ENCODE measurements around the gene CHID1. TPM values are rescaled to one million over a fixed set of nuclear protein-coding genes. Genes with fewer than 3 reads are reported as not detected.

The CHID1 gene
- total RNA-seq, 4 donors from 2014 or later: 75.0 to 144 (median 93.8) TPM

GRCh38 chr11:883527-883926 is 27.1 kb downstream of the CHID1 start:
- no peak overlapping the region for H3K4me3 ChIP-seq (replicated peaks in 1 of 3)
- H3K27me3 ChIP-seq: no peaks in the 10 kb centered on the region
- no peaks in the 10 kb centered on the region for H3K36me3 ChIP-seq
- H3K27ac ChIP-seq: no peak overlapping the region
- no peak for DNase-seq
- intact Hi-C loops (cut with DNase I): no loop called here
- no peaks in the 10 kb centered on the region for H3K4me1 ChIP-seq
- WGBS, 2 donors: 95 to 100% methylated on average over 2 to 4 of the region's 10 CpGs
- TF ChIP-seq CTCF (IDR thresholded peaks at IDR 0.05) (no peak), POLR2A (IDR thresholded peaks at IDR 0.05) (no peak)
- H3K9me3 ChIP-seq: no peaks in the 10 kb centered on the region

GRCh38 chr11:882596-882995 is 28.0 kb downstream of the CHID1 start:
- Histone ChIP-seq H3K4me3 (replicated peaks in 1 of 3) (no peak overlapping the region), H3K36me3 (no peaks in the 10 kb centered on the region), H3K4me1 (no peaks in the 10 kb centered on the region), H3K27me3 (no peaks in the 10 kb centered on the region), H3K27ac (no peak overlapping the region), H3K9me3 (no peaks in the 10 kb centered on the region)
- WGBS, 2 donors: 87 to 88% methylated on average over 13 to 14 of the region's 14 CpGs
- DNase-seq: no peak
- intact Hi-C loops (cut with DNase I): no loop called here
- TF ChIP-seq CTCF (IDR thresholded peaks at IDR 0.05) (no peak), POLR2A (IDR thresholded peaks at IDR 0.05) (no peak)

GRCh38 chr11:880447-880846 is 30.2 kb downstream of the CHID1 start:
- H3K9me3 ChIP-seq: no peaks in the 10 kb centered on the region
- no peak overlapping the region for H3K4me3 ChIP-seq (replicated peaks in 1 of 3)
- H3K36me3 ChIP-seq: no peaks in the 10 kb centered on the region
- WGBS, 2 donors: 92% methylated on average over 11 to 12 of the region's 14 CpGs
- no peak for TF ChIP-seq CTCF (IDR thresholded peaks at IDR 0.05)
- intact Hi-C loops (cut with DNase I): no loop called here
- no peaks in the 10 kb centered on the region for H3K27me3 ChIP-seq
- DNase-seq: no peak
- no peak overlapping the region for H3K27ac ChIP-seq
- H3K4me1 ChIP-seq: no peaks in the 10 kb centered on the region

- no peaks in the 10 kb centered on the region for H3K36me3 ChIP-seq
- intact Hi-C loops (cut with DNase I): no loop called here
- no peak for DNase-seq
- no peak overlapping the region for H3K4me3 ChIP-seq (replicated peaks in 1 of 3)
- H3K9me3 ChIP-seq: no peaks in the 10 kb centered on the region
- H3K4me1 ChIP-seq: no peaks in the 10 kb centered on the region
- TF ChIP-seq POLR2A (IDR thresholded peaks at IDR 0.05): no peak
- TF ChIP-seq CTCF (IDR thresholded peaks at IDR 0.05): no peak
- no peak overlapping the region for H3K27ac ChIP-seq
- 88 to 94% methylated on average over 10 to 11 of the region's 11 CpGs for WGBS, 2 donors
- no peaks in the 10 kb centered on the region for H3K27me3 ChIP-seq
Observed at GRCh38 chr11:877565-877964, 33.0 kb downstream of the CHID1 start.

GRCh38 chr11:876545-876944 is 34.1 kb downstream of the CHID1 start:
- intact Hi-C loops (cut with DNase I): no loop called here
- no peak for TF ChIP-seq CTCF (IDR thresholded peaks at IDR 0.05)
- no peak for TF ChIP-seq POLR2A (IDR thresholded peaks at IDR 0.05)
- Histone ChIP-seq H3K36me3 (no peaks in the 10 kb centered on the region), H3K27me3 (no peaks in the 10 kb centered on the region), H3K4me1 (no peaks in the 10 kb centered on the region), H3K4me3 (replicated peaks in 1 of 3) (no peak overlapping the region), H3K9me3 (no peaks in the 10 kb centered on the region), H3K27ac (no peak overlapping the region)
- peak in 1 of 2 donors; percentile 41 for DNase-seq
- WGBS, 2 donors: 95% methylated on average over 3 of the region's 12 CpGs; no CpG with 5 or more reads in 1 of the 2 donors
